HG03457 (cell line): ENCODE measurements around the gene KICS2.

Source experiments
- ATAC-seq: cut with Tn5 transposase; IDR thresholded peaks from one replicate; pipeline ENCODE4 v1.9.1; 2021; ENCODE audit warnings: moderate number of reproducible peaks; ENCODE audit not compliant: unreplicated experiment

KICS2 gene

DNA sequence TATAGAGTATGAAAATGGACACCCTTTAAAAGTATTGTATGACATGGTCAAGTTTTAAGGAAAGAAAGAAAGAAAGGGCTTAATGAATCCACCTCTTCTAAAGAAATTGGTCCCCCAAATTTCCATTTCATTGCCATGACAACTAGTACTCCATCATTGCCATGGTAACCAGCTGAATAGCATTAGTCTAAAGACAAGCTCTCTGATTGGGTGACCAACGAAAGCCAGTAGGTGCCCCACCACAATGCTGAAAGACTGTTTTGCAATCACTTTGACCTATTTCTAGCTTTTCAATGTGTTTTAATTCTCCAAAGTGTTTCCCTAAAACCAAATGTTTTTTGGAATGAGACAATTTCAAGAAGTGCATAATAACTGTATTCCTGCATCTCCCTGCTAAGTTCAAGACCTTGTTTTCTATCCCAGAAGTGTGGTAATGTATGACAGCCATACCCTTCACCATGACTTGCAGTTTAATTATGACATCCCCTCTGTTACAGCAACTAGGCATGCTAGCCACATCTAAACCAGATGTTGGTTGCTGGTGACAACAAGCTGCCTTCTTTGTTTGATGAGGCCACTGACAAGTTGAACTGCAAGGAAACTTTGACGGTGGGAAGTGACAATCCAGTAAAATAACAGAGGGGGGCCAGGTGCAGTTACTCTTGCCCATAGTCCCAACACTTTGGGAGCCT is 46.7 kb downstream of the KICS2 start:
- ATAC-seq: no peak

GRCh38 chr12:64173456-64173855 is 48.6 kb downstream of the KICS2 start:
- no peak for ATAC-seq
